Measurements from ENCODE around the gene CCL26.
"Not testable (repeated sequence)": the region's sequence is repeated elsewhere in the genome, so short reads cannot be mapped to it uniquely, and the experiment has no call there.

Gene CCL26

DNA sequence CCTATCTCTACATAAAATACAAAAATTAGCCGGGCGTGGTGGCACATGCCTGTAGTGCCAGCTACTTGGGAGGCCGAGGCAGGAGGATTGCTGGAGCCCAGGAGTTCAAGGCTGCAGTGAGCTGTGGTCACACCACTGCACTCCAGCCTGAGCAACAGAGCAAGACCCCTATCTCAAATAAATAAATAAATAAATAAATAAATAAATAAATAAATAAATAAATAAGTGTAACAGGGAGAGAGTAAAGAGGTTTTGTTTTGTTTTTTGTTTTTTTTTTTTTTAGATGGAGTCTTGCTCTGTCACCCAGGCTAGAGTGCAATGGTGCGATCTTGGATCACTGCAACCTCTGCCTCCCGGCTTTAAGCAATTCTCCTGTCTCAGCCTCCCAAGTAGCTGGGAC lies 20.6 kb upstream of the CCL26 start:
- not testable (repeated sequence) for DNase-seq (ENCODE audit: low spot score)

GRCh38 chr7:75789361-75789924 lies 17.4 kb upstream of the CCL26 start:
- DNase-seq (ENCODE audit: low spot score), result no peak

DNA sequence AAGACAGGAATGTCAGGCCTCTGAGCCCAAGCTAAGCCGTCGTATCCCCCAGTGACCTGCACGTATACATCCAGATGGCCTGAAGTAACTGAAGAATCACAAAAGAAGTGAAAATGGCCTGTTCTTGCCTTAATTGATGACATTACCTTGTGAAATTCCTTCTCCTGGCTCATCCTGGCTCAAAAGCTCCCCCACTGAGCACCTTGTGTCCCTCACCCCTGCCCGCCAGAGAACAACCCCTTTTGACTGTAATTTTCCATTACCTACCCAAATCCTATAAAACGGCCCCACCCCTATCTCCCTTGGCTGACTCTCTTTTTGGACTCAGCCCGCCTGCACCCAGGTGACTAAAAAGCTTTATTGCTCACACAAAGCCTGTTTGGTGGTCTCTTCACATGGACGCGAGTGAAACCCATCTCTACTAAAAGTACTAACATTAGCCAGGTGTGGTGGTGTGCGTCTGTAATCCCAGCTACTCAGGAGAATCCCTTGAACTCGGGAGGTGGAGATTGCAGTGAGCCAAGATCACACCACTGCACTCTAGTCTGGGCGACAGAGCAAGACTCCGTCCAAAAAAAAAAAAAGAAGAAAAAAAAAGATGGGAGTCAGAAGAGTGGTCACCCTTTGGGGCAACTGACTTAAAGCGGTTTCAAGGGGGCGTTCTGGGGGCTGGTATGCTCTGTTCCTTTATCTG lies 16.3 kb upstream of the CCL26 start:
- DNase-seq (ENCODE audit: low spot score), result not testable (repeated sequence)

DNA sequence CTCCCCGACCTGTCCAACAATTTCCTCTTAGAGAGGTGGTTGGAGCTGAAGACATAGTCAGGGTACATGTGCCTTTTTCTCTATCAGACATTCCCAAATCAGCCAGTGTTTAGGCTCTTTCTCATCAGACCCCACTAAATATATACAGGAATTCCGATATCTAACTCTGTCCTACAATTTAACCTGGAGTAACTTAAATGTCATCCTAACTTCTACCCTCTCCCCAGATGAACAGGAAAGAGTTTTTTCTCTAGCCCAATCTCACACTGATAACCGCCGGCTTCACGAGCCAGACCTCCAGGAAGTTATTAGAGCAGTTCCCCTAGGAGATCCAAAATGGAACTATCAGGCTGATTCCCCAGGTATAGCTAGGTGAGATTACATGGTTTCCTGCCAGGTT lies 11.0 kb upstream of the CCL26 start:
- not testable (repeated sequence) for DNase-seq (ENCODE audit: low spot score)

- DNase-seq (ENCODE audit: low spot score), result not testable (repeated sequence)
Measured at GRCh38 chr7:75780647-75781273, 8.7 kb upstream of the CCL26 start.

GRCh38 chr7:75779516-75779915 lies 7.5 kb upstream of the CCL26 start:
- DNase-seq (ENCODE audit: low spot score), result not testable (repeated sequence)

DNA sequence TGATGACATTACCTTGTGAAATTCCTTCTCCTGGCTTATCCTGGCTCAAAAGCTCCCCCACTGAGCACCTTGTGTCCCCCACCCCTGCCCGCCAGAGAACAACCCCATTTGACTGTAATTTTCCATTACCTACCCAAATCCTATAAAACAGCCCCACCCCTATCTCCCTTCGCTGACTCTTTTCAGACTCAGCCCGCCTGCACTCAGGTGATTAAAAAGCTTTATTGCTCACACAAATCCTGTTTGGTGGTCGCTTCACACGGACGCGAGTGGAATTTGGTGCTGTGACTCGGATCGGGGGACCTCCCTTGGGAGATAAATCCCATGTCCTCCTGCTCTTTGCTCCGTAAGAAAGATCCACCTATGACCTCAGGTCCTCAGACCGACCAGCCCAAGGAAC lies 7.0 kb upstream of the CCL26 start:
- not testable (repeated sequence) for DNase-seq (ENCODE audit: low spot score)

DNA sequence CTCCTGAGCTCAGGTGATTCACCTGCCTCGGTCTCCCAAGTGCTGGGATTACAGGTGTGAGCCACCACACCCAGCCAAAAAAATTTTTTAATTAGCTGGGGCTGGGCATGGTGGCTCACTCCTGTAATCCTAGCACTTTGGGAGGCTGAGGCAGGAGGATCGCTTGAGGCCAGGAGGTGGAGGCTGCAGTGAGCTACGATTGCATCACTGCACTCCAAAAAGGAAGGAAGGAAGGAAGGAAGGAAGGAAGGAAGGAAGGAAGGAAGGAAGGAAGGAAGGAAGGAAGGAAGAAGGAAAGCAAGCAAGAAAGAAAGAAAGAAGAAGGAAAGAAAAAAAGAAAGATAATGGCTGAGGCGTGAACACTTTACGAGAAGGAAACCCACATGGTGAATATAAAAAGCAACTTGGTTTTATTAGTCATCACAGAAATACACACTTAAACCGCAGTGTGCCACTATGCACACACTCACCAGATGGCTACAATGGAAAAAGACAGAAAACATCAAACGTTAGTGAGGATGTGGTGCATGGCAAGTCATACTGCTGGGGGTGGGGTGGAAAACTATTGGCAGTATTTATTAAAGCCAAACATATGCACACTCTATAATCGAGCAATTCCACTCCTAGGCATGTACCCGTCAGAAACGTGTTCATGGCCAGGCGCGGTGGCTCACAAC lies 4.4 kb upstream of the CCL26 start:
- no peak for DNase-seq (ENCODE audit: low spot score)

DNA sequence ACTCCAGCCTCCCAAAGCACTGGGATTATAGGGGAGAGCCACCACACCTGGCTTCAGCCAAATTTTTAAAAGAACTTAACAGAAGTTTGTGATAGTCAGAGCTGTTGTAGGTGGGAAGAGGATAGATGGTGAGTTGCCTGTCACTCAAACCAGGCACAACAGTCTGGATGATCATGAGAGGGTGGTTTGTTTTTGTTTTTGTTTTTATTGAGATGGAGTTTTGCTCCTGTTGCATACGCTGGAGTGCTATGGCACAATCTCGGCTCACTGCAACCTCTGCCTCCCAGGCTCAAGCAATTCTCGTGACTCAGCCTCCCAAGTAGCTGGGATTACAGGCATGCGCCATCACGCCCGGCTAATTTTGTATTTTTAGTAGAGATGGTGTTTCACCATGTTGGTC lies 1.9 kb upstream of the CCL26 start:
- not testable (repeated sequence) for DNase-seq (ENCODE audit: low spot score)

GRCh38 chr7:75771224-75771623 lies 787 bp downstream of the CCL26 start:
- no peak for DNase-seq (ENCODE audit: low spot score)

- no peak for DNase-seq (ENCODE audit: low spot score)
Measured at GRCh38 chr7:75762350-75762917, 9.6 kb downstream of the CCL26 start.

DNA sequence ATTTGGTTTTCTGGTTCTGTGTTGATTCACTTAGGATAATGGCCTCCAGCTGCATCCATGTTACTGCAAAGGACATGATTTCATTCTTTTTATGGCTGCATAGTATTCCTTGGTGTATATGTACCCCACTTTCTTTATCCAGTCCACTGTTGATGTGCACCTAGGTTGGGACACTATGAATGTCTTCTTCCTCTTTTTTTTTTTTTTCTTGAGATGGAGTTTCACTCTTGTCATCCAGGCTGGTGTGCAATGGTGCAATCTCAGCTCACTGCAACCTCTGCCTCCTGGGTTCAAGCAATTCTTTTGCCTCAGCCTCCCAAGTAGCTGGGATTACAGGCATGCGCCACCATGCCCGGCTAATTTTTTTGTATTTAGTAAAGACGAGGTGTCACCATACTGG lies 10.2 kb downstream of the CCL26 start:
- not testable (repeated sequence) for DNase-seq (ENCODE audit: low spot score)

DNA sequence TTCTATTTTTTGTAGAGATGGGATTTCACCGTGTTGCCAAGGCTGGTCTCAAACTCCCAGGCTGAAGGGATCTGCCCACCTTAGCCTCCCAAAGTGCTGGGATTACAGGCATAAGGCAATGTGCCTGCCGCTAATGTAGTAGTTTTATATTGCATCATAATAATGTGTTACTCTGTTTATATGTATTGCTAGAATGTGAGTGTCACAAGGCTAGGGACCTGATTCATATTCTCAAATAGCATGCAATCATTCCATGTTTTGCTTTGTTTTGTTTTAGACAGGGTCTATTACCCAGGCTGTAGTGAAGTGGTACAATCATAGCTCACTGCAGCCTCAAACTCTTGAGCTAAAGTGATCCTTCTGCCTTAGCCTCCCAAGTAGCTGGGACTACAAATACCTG lies 13.5 kb downstream of the CCL26 start:
- no peak for DNase-seq (ENCODE audit: low spot score)

GRCh38 chr7:75757860-75758259 lies 14.2 kb downstream of the CCL26 start:
- DNase-seq (ENCODE audit: low spot score), result no peak

GRCh38 chr7:75756991-75757676 lies 14.9 kb downstream of the CCL26 start:
- DNase-seq (ENCODE audit: low spot score), result no peak

DNA sequence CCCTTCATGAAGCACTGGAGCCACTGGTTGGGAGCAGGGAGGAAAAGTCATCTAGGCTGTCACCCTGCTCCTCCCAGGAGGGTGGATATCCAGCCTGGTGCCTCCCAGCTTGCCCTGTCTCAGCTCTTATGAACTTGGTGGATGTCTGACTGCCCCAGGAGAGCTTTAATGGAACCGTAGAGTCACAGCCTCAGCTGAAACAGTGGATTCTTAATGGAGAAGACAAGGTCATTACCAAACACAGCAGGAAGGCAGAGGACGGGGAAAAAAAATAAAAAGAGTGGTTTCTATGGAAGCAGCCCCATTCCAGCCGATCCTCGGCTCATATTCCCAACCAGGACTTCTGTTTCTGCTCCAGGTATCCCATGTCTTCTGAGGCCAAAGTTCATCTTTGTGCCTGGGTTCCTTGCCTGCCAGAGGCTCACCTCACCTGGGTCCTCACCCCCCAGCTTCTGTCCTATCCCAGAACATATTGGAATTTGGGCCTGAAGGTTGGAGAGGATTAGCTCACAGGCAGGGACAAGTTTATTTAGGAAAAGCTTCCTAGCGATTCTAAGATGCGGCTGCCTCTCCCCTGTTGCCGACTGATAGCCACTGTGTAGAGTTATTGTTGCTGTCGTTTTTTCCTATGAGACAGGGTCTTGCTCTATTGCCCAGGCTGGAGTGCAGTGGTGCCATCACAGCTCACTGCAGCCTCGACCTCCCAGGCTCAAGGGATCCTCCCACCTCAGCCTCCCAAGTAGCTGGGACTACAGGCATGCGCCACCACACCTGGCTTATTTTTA lies 15.6 kb downstream of the CCL26 start:
- no peak for DNase-seq (ENCODE audit: low spot score)

DNA sequence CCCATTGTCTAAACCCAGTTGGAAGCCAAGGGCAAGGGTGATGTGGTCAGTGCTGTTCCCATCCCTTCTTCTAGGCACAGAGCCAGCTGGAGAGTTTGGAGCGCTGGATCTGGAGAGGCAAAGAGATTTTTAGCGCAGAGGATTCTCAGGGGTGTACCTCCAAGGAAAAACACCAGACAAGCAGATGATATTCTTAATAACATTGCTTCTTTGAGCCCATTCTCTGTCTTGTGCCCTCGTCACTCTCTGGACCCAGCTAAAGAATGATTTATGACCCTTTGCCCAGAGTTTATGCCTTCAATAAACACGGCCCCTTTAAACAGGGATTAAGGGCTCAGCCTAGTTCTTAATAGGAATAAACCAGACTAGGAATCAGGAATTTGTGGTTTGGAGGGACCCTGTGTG lies 28.6 kb downstream of the CCL26 start:
- DNase-seq (ENCODE audit: low spot score), result no peak

- DNase-seq (ENCODE audit: low spot score), result no peak
Measured at GRCh38 chr7:75740846-75741497, 31.0 kb downstream of the CCL26 start.

- DNase-seq (ENCODE audit: low spot score), result no peak
Measured at GRCh38 chr7:75739796-75740672, 32.0 kb downstream of the CCL26 start.
